ENCODE data around the gene NINJ1.
"Not testable (repeated sequence)": the region's sequence is repeated elsewhere in the genome, so short reads cannot be mapped to it uniquely, and the experiment has no call there.

DNA sequence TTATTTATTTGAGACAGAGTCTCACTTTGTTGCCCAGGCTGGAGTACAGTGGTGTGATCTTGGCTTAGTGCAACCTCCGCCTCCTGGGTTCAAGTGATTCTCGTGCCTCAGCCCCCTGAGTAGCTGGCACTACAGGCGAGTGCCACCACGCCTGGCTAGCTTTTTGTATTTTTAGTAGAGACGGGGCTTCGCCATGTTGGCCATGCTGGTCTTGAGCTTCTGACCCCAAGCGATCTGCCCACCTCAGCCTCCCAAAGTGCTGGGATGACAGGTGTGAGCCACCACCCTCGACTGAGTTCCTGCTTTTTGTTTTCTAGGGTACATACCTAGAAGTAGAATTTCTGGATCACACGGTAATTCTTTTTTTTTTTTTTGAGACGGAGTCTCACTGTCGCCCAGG lies 33.0 kb downstream of the NINJ1 start:
- TF ChIP-seq, protein P1, sequence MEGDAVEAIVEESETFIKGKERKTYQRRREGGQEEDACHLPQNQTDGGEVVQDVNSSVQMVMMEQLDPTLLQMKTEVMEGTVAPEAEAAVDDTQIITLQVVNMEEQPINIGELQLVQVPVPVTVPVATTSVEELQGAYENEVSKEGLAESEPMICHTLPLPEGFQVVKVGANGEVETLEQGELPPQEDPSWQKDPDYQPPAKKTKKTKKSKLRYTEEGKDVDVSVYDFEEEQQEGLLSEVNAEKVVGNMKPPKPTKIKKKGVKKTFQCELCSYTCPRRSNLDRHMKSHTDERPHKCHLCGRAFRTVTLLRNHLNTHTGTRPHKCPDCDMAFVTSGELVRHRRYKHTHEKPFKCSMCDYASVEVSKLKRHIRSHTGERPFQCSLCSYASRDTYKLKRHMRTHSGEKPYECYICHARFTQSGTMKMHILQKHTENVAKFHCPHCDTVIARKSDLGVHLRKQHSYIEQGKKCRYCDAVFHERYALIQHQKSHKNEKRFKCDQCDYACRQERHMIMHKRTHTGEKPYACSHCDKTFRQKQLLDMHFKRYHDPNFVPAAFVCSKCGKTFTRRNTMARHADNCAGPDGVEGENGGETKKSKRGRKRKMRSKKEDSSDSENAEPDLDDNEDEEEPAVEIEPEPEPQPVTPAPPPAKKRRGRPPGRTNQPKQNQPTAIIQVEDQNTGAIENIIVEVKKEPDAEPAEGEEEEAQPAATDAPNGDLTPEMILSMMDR (IDR thresholded peaks at IDR 0.05), result not testable (repeated sequence)
- TF ChIP-seq POLR2AphosphoS5 (IDR thresholded peaks at IDR 0.05; ENCODE audit: low read depth, low read length); SIN3A (IDR thresholded peaks at IDR 0.05; ENCODE audit: borderline replicate concordance, insufficient read depth, low read depth, low read length): not testable (repeated sequence)
- TF ChIP-seq, protein P2, sequence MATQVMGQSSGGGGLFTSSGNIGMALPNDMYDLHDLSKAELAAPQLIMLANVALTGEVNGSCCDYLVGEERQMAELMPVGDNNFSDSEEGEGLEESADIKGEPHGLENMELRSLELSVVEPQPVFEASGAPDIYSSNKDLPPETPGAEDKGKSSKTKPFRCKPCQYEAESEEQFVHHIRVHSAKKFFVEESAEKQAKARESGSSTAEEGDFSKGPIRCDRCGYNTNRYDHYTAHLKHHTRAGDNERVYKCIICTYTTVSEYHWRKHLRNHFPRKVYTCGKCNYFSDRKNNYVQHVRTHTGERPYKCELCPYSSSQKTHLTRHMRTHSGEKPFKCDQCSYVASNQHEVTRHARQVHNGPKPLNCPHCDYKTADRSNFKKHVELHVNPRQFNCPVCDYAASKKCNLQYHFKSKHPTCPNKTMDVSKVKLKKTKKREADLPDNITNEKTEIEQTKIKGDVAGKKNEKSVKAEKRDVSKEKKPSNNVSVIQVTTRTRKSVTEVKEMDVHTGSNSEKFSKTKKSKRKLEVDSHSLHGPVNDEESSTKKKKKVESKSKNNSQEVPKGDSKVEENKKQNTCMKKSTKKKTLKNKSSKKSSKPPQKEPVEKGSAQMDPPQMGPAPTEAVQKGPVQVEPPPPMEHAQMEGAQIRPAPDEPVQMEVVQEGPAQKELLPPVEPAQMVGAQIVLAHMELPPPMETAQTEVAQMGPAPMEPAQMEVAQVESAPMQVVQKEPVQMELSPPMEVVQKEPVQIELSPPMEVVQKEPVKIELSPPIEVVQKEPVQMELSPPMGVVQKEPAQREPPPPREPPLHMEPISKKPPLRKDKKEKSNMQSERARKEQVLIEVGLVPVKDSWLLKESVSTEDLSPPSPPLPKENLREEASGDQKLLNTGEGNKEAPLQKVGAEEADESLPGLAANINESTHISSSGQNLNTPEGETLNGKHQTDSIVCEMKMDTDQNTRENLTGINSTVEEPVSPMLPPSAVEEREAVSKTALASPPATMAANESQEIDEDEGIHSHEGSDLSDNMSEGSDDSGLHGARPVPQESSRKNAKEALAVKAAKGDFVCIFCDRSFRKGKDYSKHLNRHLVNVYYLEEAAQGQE (IDR thresholded peaks at IDR 0.05; ENCODE audit: insufficient read depth in 1 of 2, low read depth in 2 of 2, low read length in 1 of 2), result not testable (repeated sequence)
